Prostate gland (tissue), 2 donors: ENCODE measurements around the gene C11orf68. TPM values are rescaled to one million over a fixed set of nuclear protein-coding genes. Genes with fewer than 3 reads are reported as not detected.

Source experiments
- DNase-seq: peaks from one replicate; pipeline ENCODE4 v3.0.0-alpha.2; 2019; ENCODE audit warnings: low spot score
- H3K27ac ChIP-seq, 2 donors: fragments of 200-600 bp; sonication (generic); 2 replicates each; pipeline ENCODE4 v1.5.1; 2017 to 2019
- H3K27me3 ChIP-seq: fragments of 200-600 bp; sonication (generic); replicated peaks from 2 replicates; pipeline ENCODE4 v1.5.1; 2019; ENCODE audit not compliant: insufficient read depth
- H3K36me3 ChIP-seq, 2 donors: fragments of 200-600 bp; sonication (generic); 1 replicate in 1 of 2; 2 replicates in 1 of 2; pipeline versions ENCODE4 v1.5.1 to v1.8.1; 2017 to 2019
- H3K4me1 ChIP-seq: fragments of 200-600 bp; sonication (generic); replicated peaks from 2 replicates; pipeline ENCODE4 v1.5.1; 2019
- H3K4me3 ChIP-seq, 2 donors: fragments of 200-600 bp; sonication (generic); 2 replicates each; pipeline ENCODE4 v1.5.1; 2017 to 2019
- H3K9me3 ChIP-seq: fragments of 200-600 bp; sonication (generic); 2 replicates; pipeline ENCODE4 v1.5.1; 2017
- POLR2A ChIP-seq: fragments of 450-650 bp; IDR thresholded peaks from one replicate; pipeline ENCODE4 v1.6.1; 2016; ENCODE audit warnings: antibody characterized with exemption, mild to moderate bottlenecking
- POLR2AphosphoS5 ChIP-seq: sonication (generic); formaldehyde crosslinking; IDR thresholded peaks from one replicate; pipeline ENCODE4 v1.6.1; 2017; ENCODE audit warnings: antibody characterized with exemption
- WGBS: methylation state at CpG from one replicate; pipeline ENCODE4 v1.1.5; 2018; 5-methylcytosine and 5-hydroxymethylcytosine counted together
- intact Hi-C: fragments of 100-400 bp; cut with DNase I; formaldehyde crosslinking; loops from one replicate; pipeline ENCODE4 v1.14.2; 2022
- total RNA-seq, 2 donors: library from RNA; depleted of rRNA; stranded (reverse); fragments of >200 nt; gene quantifications; one replicate each; pipeline ENCODE4 v1.1.0, GENCODE V29; 2016
- TF ChIP-seq, protein P1 (sequence below), 4 experiments: fragments of 200-600 bp in 2 of 4; fragments of 450-650 bp in 2 of 4; sonication (generic) in 2 of 4; IDR thresholded peaks; 1 replicate in 3 of 4; 2 replicates in 1 of 4; pipeline ENCODE4 v1.5.1; 2016 to 2019; ENCODE audit warnings: antibody characterized with exemption in 4 of 4, mild to moderate bottlenecking in 2 of 4, moderate library complexity in 2 of 4

The C11orf68 gene
- total RNA-seq, 2 donors from 2014 or later = 30.1 to 54.6 TPM

- Histone ChIP-seq H3K36me3 (no peaks in the 10 kb centered on the region), H3K4me1 (peaks cover 7% of the 10 kb centered on the region), H3K27me3 (no peaks in the 10 kb centered on the region), H3K4me3 (no peak overlapping the region), H3K9me3 (no peaks in the 10 kb centered on the region), H3K27ac (no peak overlapping the region)
- WGBS = 77% methylated on average over 28 of the region's 28 CpGs
- intact Hi-C loops = loop anchor here (2.0 kb wide), 1 partner anchor 105 kb away; no protein-coding TSS in a partner anchor
- TF ChIP-seq POLR2AphosphoS5 = no peak
- no peak for TF ChIP-seq POLR2A
- TF ChIP-seq, protein P1, sequence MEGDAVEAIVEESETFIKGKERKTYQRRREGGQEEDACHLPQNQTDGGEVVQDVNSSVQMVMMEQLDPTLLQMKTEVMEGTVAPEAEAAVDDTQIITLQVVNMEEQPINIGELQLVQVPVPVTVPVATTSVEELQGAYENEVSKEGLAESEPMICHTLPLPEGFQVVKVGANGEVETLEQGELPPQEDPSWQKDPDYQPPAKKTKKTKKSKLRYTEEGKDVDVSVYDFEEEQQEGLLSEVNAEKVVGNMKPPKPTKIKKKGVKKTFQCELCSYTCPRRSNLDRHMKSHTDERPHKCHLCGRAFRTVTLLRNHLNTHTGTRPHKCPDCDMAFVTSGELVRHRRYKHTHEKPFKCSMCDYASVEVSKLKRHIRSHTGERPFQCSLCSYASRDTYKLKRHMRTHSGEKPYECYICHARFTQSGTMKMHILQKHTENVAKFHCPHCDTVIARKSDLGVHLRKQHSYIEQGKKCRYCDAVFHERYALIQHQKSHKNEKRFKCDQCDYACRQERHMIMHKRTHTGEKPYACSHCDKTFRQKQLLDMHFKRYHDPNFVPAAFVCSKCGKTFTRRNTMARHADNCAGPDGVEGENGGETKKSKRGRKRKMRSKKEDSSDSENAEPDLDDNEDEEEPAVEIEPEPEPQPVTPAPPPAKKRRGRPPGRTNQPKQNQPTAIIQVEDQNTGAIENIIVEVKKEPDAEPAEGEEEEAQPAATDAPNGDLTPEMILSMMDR (IDR thresholded peaks at IDR 0.05) = no peak
- no peak for DNase-seq
These were observed 34.8 kb downstream of the C11orf68 start for GRCh38 chr11:65883786-65884715.

DNA sequence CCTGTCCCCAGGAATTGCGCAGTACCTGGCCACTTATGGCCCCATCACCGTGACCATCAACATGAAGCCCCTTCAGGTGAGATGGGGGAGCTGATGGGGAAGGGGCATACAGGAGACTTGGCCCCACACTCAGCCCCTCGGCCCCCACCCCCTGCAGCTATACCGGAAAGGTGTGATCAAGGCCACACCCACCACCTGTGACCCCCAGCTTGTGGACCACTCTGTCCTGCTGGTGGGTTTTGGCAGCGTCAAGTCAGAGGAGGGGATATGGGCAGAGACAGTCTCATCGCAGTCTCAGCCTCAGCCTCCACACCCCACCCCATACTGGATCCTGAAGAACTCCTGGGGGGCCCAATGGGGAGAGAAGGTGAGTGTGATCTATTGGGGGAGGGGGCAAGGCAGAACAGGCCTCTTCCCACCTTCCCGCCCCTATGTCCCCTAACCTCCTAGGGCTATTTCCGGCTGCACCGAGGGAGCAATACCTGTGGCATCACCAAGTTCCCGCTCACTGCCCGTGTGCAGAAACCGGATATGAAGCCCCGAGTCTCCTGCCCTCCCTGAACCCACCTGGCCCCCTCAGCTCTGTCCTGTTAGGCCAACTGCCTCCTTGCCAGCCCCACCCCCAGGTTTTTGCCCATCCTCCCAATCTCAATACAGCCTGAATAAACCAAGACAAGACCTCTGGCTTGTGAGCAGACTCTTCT lies 35.7 kb downstream of the C11orf68 start:
- Histone ChIP-seq H3K27ac (no peak overlapping the region), H3K36me3 (no peaks in the 10 kb centered on the region), H3K9me3 (no peaks in the 10 kb centered on the region), H3K4me1 (peaks cover 7% of the 10 kb centered on the region), H3K27me3 (no peaks in the 10 kb centered on the region), H3K4me3 (no peak overlapping the region)
- intact Hi-C loops = no loop called here
- 91% methylated on average over 13 of the region's 13 CpGs for WGBS
- DNase-seq = no peak
- TF ChIP-seq POLR2AphosphoS5 = no peak
- no peak for TF ChIP-seq POLR2A
- TF ChIP-seq, protein P1 (IDR thresholded peaks at IDR 0.05) = no peak

DNA sequence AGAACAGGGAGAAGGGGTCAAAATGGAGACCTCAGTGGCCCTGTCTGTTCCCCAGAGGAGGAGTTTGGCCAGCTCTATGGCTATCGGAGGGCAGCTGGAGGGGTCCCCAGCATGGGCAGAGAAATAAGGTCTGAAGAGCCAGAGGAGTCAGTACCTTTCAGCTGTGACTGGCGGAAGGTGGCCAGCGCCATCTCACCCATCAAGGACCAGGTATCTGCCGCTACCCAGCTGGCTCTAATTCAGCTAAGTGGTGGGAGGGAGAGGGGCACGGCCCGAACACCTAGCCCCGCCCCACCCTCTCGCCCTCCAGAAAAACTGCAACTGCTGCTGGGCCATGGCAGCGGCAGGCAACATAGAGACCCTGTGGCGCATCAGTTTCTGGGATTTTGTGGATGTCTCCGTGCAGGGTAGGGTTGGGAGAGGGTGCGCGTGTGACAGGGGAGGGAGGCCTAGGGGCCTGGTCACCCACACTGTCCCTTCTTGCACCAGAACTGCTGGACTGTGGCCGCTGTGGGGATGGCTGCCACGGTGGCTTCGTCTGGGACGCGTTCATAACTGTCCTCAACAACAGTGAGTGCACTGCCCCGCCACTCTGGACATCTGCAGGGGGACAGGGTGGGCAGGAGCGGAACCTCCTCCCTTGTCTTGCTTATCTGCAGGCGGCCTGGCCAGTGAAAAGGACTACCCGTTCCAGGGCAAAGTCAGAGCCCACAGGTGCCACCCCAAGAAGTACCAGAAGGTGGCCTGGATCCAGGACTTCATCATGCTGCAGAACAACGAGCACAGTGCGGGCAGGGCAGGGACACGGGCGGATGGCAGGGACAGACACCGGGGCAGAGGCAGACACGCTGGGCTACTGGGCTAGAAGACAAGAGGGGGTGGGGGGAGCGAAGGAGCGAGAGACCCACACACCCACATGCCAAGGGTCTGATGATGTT lies 36.5 kb downstream of the C11orf68 start:
- no peaks in the 10 kb centered on the region for H3K27me3 ChIP-seq
- DNase-seq = no peak
- intact Hi-C loops = no loop called here
- H3K36me3 ChIP-seq = no peaks in the 10 kb centered on the region
- WGBS = 85% methylated on average over 30 of the region's 30 CpGs
- H3K9me3 ChIP-seq = no peaks in the 10 kb centered on the region
- peaks cover 2% of the 10 kb centered on the region for H3K4me1 ChIP-seq
- H3K4me3 ChIP-seq = no peak overlapping the region
- H3K27ac ChIP-seq = no peak overlapping the region
- TF ChIP-seq, protein P1 (IDR thresholded peaks at IDR 0.05) = no peak
- TF ChIP-seq POLR2AphosphoS5 (no peak), POLR2A (no peak)

DNA sequence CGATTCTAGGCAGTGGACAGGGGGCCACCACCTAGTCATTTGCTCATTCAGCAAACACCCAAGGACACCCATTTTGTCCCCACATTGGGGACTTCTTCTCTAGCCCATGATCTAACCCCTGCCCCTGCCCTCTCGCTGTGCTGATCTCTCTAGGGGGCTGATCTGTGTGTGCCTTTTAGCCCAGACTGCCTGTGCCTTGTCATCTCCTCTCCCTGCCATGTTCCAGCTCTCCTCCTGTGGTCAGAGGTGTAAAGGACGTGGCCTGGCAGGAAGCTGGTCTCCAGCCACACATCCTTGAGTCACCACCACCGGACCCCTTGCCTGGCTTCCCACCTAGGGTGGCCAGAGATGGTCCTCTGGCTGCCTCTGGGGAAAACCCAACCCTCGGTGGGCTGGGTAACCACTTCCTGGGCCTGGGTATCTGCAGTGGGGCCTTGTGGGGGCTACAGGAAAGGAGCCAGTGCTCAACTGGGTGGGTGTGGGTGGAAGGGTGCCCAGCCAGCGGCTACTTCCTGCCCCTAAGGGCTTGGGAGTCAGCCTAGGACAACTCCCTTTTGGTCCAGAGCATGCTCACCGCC lies 37.9 kb downstream of the C11orf68 start:
- Histone ChIP-seq H3K36me3 (no peaks in the 10 kb centered on the region), H3K9me3 (no peaks in the 10 kb centered on the region), H3K27ac (no peak overlapping the region), H3K4me3 (no peak overlapping the region), H3K27me3 (no peaks in the 10 kb centered on the region), H3K4me1 (no peaks in the 10 kb centered on the region)
- 59% methylated on average over 7 of the region's 7 CpGs for WGBS
- no peak for TF ChIP-seq POLR2AphosphoS5
- no peak for TF ChIP-seq POLR2A
- TF ChIP-seq, protein P1 (IDR thresholded peaks at IDR 0.05) = no peak
- no peak for DNase-seq
- intact Hi-C loops = no loop called here
